OCI-LY1 (cell line): ENCODE measurements around the gene RAB8B.

Experiments used
- H2AFZ ChIP-seq: fragments of 200-600 bp; sonication (generic), shearing (Covaris generic); 2 replicates; pipeline ENCODE4 v1.6.0; 2014; ENCODE audit warnings: antibody characterized with exemption, mild to moderate bottlenecking, low read length
- H3F3A ChIP-seq: fragments of 200-600 bp; sonication (generic), shearing (Covaris generic); 2 replicates; pipeline ENCODE4 v1.6.0; 2014; ENCODE audit warnings: mild to moderate bottlenecking, antibody characterized with exemption, low read length, moderate library complexity; ENCODE audit not compliant: insufficient read depth
- H3K27ac ChIP-seq: fragments of 200-600 bp; sonication (generic); 2 replicates; pipeline ENCODE4 v1.5.1; 2014; ENCODE audit warnings: low read length, mixed run types, mild to moderate bottlenecking, low read depth; ENCODE audit not compliant: poor library complexity, severe bottlenecking
- H3K27me3 ChIP-seq: fragments of 200-600 bp; sonication (generic); 2 replicates; pipeline ENCODE4 v1.6.0; 2014; ENCODE audit warnings: antibody characterized with exemption, mild to moderate bottlenecking, low read length, moderate library complexity; ENCODE audit not compliant: insufficient read depth
- H3K36me3 ChIP-seq: fragments of 200-600 bp; sonication (generic); 2 replicates; pipeline ENCODE4 v1.6.1; 2014; ENCODE audit warnings: mild to moderate bottlenecking, antibody characterized with exemption, low read length, moderate library complexity, mixed read lengths; ENCODE audit not compliant: insufficient read depth
- H3K4me1 ChIP-seq: fragments of 200-600 bp; sonication (generic); 2 replicates; pipeline ENCODE4 v1.5.1; 2014; ENCODE audit warnings: mild to moderate bottlenecking, low read length, moderate library complexity; ENCODE audit not compliant: insufficient read depth, severe bottlenecking
- H3K4me2 ChIP-seq: fragments of 200-600 bp; sonication (generic), shearing (Covaris generic); 2 replicates; pipeline ENCODE4 v1.6.1; 2014; ENCODE audit warnings: low read length
- H3K4me3 ChIP-seq: fragments of 200-600 bp; sonication (generic); 2 replicates; pipeline ENCODE4 v1.5.1; 2014; ENCODE audit warnings: low read length, low read depth, mild to moderate bottlenecking, mixed read lengths; ENCODE audit not compliant: poor library complexity, severe bottlenecking
- H3K79me2 ChIP-seq: fragments of 200-600 bp; shearing (Covaris generic); 2 replicates; pipeline ENCODE4 v1.6.1; 2016; ENCODE audit warnings: mixed run types, low read length, mixed read lengths; ENCODE audit not compliant: insufficient read depth
- H3K9ac ChIP-seq: fragments of 200-600 bp; sonication (generic), shearing (Covaris generic); 2 replicates; pipeline ENCODE4 v1.6.1; 2014; ENCODE audit warnings: mild to moderate bottlenecking, low read length, mixed read lengths
- H3K9me2 ChIP-seq: fragments of 200-600 bp; sonication (generic), shearing (Covaris generic); 2 replicates; pipeline ENCODE4 v1.6.1; 2014; ENCODE audit warnings: low read depth, mild to moderate bottlenecking, low read length, mixed read lengths
- H3K9me3 ChIP-seq: fragments of 200-600 bp; shearing (Covaris generic); 2 replicates; pipeline ENCODE4 v1.6.1; 2014; ENCODE audit warnings: low read length, mixed read lengths
- H4K20me1 ChIP-seq: fragments of 200-600 bp; sonication (generic), shearing (Covaris generic); 2 replicates; pipeline ENCODE4 v1.6.0; 2016; ENCODE audit warnings: mild to moderate bottlenecking, low read length; ENCODE audit not compliant: insufficient read depth
- CTCF ChIP-seq: fragments of 200-600 bp; sonication (generic), shearing (Covaris generic); IDR thresholded peaks from 2 replicates; pipeline ENCODE4 v1.5.1; 2017; ENCODE audit warnings: mild to moderate bottlenecking, antibody characterized with exemption, low read length, moderate library complexity, mixed read lengths
- EZH2 ChIP-seq: fragments of 200-600 bp; sonication (generic), shearing (Covaris generic); IDR thresholded peaks from 2 replicates; pipeline ENCODE4 v1.8.0; 2017; ENCODE audit warnings: borderline replicate concordance, mixed run types, mild to moderate bottlenecking, antibody characterized with exemption, low read length, moderate library complexity, mixed read lengths

The RAB8B gene

GRCh38 chr15:63292241-63292640 lies 102.8 kb downstream of the RAB8B start:
- no peaks in the 10 kb centered on the region for H3K27me3 ChIP-seq

GRCh38 chr15:63292771-63293170 lies 103.4 kb downstream of the RAB8B start:
- peaks cover 6% of the 10 kb centered on the region; the same call in 1 of the 2 replicates for H3K36me3 ChIP-seq
- H3K4me3 ChIP-seq, result no peak overlapping the region
- no peaks in the 10 kb centered on the region for H3K9me2 ChIP-seq
- no peaks in the 10 kb centered on the region for H4K20me1 ChIP-seq
- no peaks in the 10 kb centered on the region for H3K9me3 ChIP-seq
- TF ChIP-seq EZH2 (no peak), CTCF (no peak)
- no peak overlapping the region for H3K4me2 ChIP-seq
- no peaks in the 10 kb centered on the region for H3F3A ChIP-seq
- H3K4me1 ChIP-seq, result peaks cover 7% of the 10 kb centered on the region
- no peaks in the 10 kb centered on the region for H3K27me3 ChIP-seq
- H3K27ac ChIP-seq, result no peak overlapping the region
- H3K79me2 ChIP-seq, result no peaks in the 10 kb centered on the region
- no peak overlapping the region for H3K9ac ChIP-seq
- H2AFZ ChIP-seq, result no peak overlapping the region

More at GRCh38 chr15:63292241-63292640, 102.8 kb downstream of the RAB8B start:
- no peaks in the 10 kb centered on the region for H4K20me1 ChIP-seq
- no peaks in the 10 kb centered on the region for H3K9me2 ChIP-seq
- H3K36me3 ChIP-seq, result peaks cover 6% of the 10 kb centered on the region; the same call in 1 of the 2 replicates
- no peak overlapping the region for H3K4me2 ChIP-seq
- TF ChIP-seq CTCF, result no peak
- TF ChIP-seq EZH2, result no peak
- H3K9ac ChIP-seq, result no peak overlapping the region
- H3F3A ChIP-seq, result no peaks in the 10 kb centered on the region
- H3K27ac ChIP-seq, result no peak overlapping the region
- H3K79me2 ChIP-seq, result no peaks in the 10 kb centered on the region
- H3K4me1 ChIP-seq, result peaks cover 7% of the 10 kb centered on the region
- no peak overlapping the region for H2AFZ ChIP-seq
- H3K9me3 ChIP-seq, result no peaks in the 10 kb centered on the region
- no peak overlapping the region for H3K4me3 ChIP-seq

- TF ChIP-seq EZH2 (no peak), CTCF (no peak)
- Histone ChIP-seq H3K4me1 (peaks cover 7% of the 10 kb centered on the region), H3K4me3 (no peak overlapping the region), H3F3A (no peaks in the 10 kb centered on the region), H3K27ac (no peak overlapping the region), H2AFZ (no peak overlapping the region), H3K27me3 (no peaks in the 10 kb centered on the region), H3K9ac (no peak overlapping the region), H3K9me3 (no peaks in the 10 kb centered on the region), H3K79me2 (no peaks in the 10 kb centered on the region), H3K9me2 (no peaks in the 10 kb centered on the region), H3K36me3 (peaks cover 6% of the 10 kb centered on the region; the same call in 1 of the 2 replicates), H4K20me1 (no peaks in the 10 kb centered on the region), H3K4me2 (no peak overlapping the region)
These were observed 105.0 kb downstream of the RAB8B start for GRCh38 chr15:63294359-63294758.
